Loucy (cell line): Measurements from ENCODE around the gene UBR4.

Experiments used
- CTCF ChIP-seq: fragments of 200-600 bp; sonication (generic); conservative IDR thresholded peaks from 2 replicates; pipeline ENCODE4 v1.5.1; 2014; ENCODE audit warnings: mild to moderate bottlenecking, antibody characterized with exemption, low read length
- EZH2phosphoT487 ChIP-seq: fragments of 200-600 bp; IDR thresholded peaks from 2 replicates; pipeline ENCODE4 v1.6.1; 2018; ENCODE audit warnings: antibody characterized with exemption, mild to moderate bottlenecking, moderate library complexity, borderline replicate concordance

- no peak for TF ChIP-seq CTCF
- no peak for TF ChIP-seq EZH2phosphoT487
These were observed 137.6 kb downstream of the UBR4 start for GRCh38 chr1:19072285-19072981.
